ENCODE measurements around the gene AKIRIN1. TPM values are rescaled to one million over a fixed set of nuclear protein-coding genes. Genes with fewer than 3 reads are reported as not detected.

AKIRIN1 gene
- total RNA-seq, 1 donor from 2014 or later: 55.2 TPM

- H3K4me1 Mint-ChIP-seq (ENCODE audit: low read depth): peaks cover 56% of the 10 kb centered on the region
- peak overlapping the region; percentile 85 for H3K4me3 Mint-ChIP-seq (ENCODE audit: unreplicated experiment)
- H3K36me3 Mint-ChIP-seq (ENCODE audit: low read depth): peaks cover 8% of the 10 kb centered on the region
- TF ChIP-seq CTCF (IDR thresholded peaks at IDR 0.05): peak; percentile 1
- no peaks in the 10 kb centered on the region for H3K9me3 Mint-ChIP-seq (ENCODE audit: low read depth)
- H3K27me3 Mint-ChIP-seq (ENCODE audit: low read depth): no peaks in the 10 kb centered on the region
- no peak for DNase-seq (ENCODE audit: low spot score)
- H3K27ac Mint-ChIP-seq (ENCODE audit: unreplicated experiment): peak overlapping the region; percentile 88
These were observed 749 bp downstream of the AKIRIN1 start for GRCh38 chr1:38991638-38992411.

GRCh38 chr1:38992412-38993111, 1.5 kb downstream of the AKIRIN1 start:
- H3K4me1 Mint-ChIP-seq (ENCODE audit: low read depth): peaks cover 60% of the 10 kb centered on the region
- DNase-seq (ENCODE audit: low spot score): no peak
- peak overlapping the region; percentile 85 for H3K4me3 Mint-ChIP-seq (ENCODE audit: unreplicated experiment)
- peak overlapping the region; percentile 88 for H3K27ac Mint-ChIP-seq (ENCODE audit: unreplicated experiment)
- no peaks in the 10 kb centered on the region for H3K9me3 Mint-ChIP-seq (ENCODE audit: low read depth)
- no peaks in the 10 kb centered on the region for H3K27me3 Mint-ChIP-seq (ENCODE audit: low read depth)
- TF ChIP-seq CTCF (IDR thresholded peaks at IDR 0.05): no peak
- H3K36me3 Mint-ChIP-seq (ENCODE audit: low read depth): peaks cover 8% of the 10 kb centered on the region

- Mint-ChIP-seq H3K4me3 (ENCODE audit: unreplicated experiment) (no peak overlapping the region), H3K27me3 (ENCODE audit: low read depth) (no peaks in the 10 kb centered on the region), H3K27ac (ENCODE audit: unreplicated experiment) (peak overlapping the region; percentile 61), H3K36me3 (ENCODE audit: low read depth) (peaks cover 10% of the 10 kb centered on the region), H3K4me1 (ENCODE audit: low read depth) (peaks cover 61% of the 10 kb centered on the region), H3K9me3 (ENCODE audit: low read depth) (no peaks in the 10 kb centered on the region)
- TF ChIP-seq CTCF (IDR thresholded peaks at IDR 0.05): no peak
- no peak for DNase-seq (ENCODE audit: low spot score)
These were observed 3.1 kb downstream of the AKIRIN1 start for GRCh38 chr1:38994196-38994595.

DNA sequence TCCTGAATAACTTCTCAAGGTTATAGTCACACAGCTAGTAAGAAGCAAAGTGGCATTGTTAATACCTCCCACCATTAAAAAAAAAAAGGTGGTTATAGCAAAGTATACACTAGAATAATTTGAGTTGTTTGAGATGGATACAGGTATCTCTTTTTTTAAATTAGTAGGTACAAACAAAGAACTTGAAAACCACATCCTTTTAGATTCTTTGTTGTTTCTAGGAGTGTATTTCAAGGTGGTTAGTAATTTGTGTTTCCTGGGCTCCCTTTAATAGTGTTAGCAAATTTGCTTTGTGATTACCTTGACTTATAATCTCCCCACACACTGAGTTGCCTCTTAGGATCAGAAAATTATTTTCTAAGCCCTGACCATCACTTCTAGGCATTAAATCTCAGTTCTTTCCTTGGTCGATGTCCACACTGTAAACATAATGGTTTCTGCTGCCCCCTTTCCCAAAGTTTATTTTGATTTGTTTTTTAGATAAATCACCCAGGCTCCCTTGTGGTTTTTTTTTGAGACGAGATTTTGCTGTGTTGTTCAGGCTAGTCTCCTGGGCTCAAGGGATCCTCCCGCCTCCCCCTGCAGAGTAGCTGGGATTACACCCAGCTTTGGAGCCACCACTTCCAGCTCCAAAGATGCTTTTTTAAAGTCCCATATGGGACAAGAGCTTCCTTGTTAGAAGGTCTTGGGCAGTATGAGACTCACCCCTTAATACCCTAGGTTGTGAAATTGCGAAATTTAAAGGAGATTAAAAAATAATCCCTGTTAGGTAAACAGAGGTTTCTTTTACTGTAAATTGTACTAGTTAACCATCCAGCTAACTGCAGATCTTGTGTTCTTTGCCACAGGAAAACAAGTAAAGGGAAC, 6.2 kb downstream of the AKIRIN1 start:
- no peak overlapping the region for H3K4me3 Mint-ChIP-seq (ENCODE audit: unreplicated experiment)
- H3K9me3 Mint-ChIP-seq (ENCODE audit: low read depth): no peaks in the 10 kb centered on the region
- peak overlapping the region; percentile 18 for H3K27ac Mint-ChIP-seq (ENCODE audit: unreplicated experiment)

More for the DNA sequence above, 6.2 kb downstream of the AKIRIN1 start:
- no peak for DNase-seq (ENCODE audit: low spot score)
- TF ChIP-seq CTCF (IDR thresholded peaks at IDR 0.05): no peak
- Mint-ChIP-seq H3K4me1 (ENCODE audit: low read depth) (peaks cover 51% of the 10 kb centered on the region), H3K36me3 (ENCODE audit: low read depth) (peaks cover 20% of the 10 kb centered on the region), H3K27me3 (ENCODE audit: low read depth) (no peaks in the 10 kb centered on the region)

All from chondrocyte (in vitro differentiated cells).